Stimulated activated CD4-positive, alpha-beta T cell treated with anti-CD3 and anti-CD28 coated beads, Interleukin-15, amount 100 ng/mL, for 48 hours (primary cell): Measurements from ENCODE around the gene ELFN1.

Experiments used
- DNase-seq, 2 donors: peaks; one replicate each; pipeline ENCODE4 v3.0.0-alpha.2; 2020; ENCODE audit warnings: low read depth in 2 of 2

Gene ELFN1

DNA sequence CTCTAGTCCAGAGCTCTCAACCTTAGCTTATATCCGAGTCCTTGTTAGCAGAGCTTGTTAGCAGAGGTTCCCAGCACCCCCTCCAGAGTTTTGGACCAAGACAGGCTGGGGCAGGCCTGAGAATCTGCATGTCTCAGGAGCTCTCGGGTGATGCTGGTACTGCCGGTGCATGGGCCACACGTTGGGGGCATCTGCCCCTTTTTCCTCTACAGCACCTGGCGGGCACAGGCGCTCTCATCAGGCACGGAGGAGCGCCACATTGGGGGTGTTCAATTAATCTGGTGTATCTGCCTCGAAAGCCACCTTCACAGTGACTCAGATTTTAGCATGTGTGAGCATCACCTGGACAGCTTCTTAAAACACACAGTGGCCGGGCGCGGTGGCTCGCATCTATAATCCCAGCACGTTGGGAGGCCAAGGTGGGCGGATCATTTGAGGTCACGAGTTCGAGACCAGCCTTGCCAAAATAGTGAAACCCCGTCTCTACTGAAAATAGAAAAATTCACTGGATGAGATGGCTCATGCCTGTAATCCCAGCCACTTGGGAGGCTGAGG, 117.7 kb downstream of the ELFN1 start:
- no peak for DNase-seq

DNA sequence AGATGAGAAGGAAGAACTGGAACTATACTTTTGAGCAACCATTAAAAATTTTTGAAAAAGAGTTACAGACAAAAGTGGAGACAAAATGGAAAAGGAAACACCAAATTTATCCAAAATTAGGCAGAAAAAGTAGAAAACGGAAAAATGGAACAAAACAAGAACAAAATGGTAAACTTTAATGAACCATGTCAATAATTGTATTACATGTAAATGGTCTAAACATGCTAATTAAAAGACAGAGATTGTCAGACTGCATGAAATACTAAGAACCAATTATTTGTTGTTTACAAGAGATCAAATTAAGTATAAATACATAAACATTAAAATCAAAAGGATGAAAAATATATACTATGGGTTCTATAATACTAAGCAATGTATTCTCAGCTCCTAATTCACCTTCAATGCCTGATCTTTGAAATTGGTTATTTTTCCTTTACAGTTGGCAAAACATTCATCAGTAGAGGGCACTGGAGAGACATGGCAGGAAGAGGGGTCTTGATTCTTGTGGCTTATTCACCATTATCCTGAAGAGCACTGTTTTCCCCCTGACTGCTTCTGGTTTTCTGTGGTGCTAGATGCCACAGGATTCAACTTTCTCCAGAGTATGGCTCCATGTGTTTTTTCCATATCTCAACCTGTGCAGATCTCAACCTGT, 124.9 kb downstream of the ELFN1 start:
- DNase-seq, result no peak
